ENCODE results near the gene R3HDM2.
"Not testable (repeated sequence)": the region's sequence is repeated elsewhere in the genome, so short reads cannot be mapped to it uniquely, and the experiment has no call there.

The R3HDM2 gene

GRCh38 chr12:57315681-57316080, 115.2 kb downstream of the R3HDM2 start:
- Histone ChIP-seq H3K36me3 (ENCODE audit: insufficient read depth, insufficient read length, low read length) (no peaks in the 10 kb centered on the region), H3K9me3 (ENCODE audit: insufficient read depth, low read length) (no peaks in the 10 kb centered on the region), H3K4me3 (ENCODE audit: insufficient read length, low read depth) (no peak overlapping the region), H3K4me1 (ENCODE audit: insufficient read depth, insufficient read length) (no peaks in the 10 kb centered on the region), H3K27me3 (ENCODE audit: insufficient read depth, insufficient read length) (no peaks in the 10 kb centered on the region), H3K9ac (ENCODE audit: insufficient read length, low read depth) (no peak overlapping the region)
- no peak for TF ChIP-seq ZNF274 (IDR thresholded peaks at IDR 0.05; ENCODE audit: low read depth, low read length)
- TF ChIP-seq YY1 (IDR thresholded peaks at IDR 0.05; ENCODE audit: insufficient read depth, insufficient read length), result no peak
- TF ChIP-seq SUZ12 (IDR thresholded peaks at IDR 0.05; ENCODE audit: extremely low read depth, insufficient read depth, insufficient read length), result no peak
- DNase-seq (ENCODE audit: low read depth, low spot score), result no peak

GRCh38 chr12:57312287-57312686, 118.6 kb downstream of the R3HDM2 start:
- H3K9ac ChIP-seq (ENCODE audit: insufficient read length, low read depth); H3K27me3 ChIP-seq (ENCODE audit: insufficient read depth, insufficient read length); H3K4me1 ChIP-seq (ENCODE audit: insufficient read depth, insufficient read length); DNase-seq (ENCODE audit: low read depth, low spot score); H3K9me3 ChIP-seq (ENCODE audit: insufficient read depth, low read length); H3K36me3 ChIP-seq (ENCODE audit: insufficient read depth, insufficient read length, low read length); H3K4me3 ChIP-seq (ENCODE audit: insufficient read length, low read depth): not testable (repeated sequence)

GRCh38 chr12:57309420-57309819, 121.4 kb downstream of the R3HDM2 start:
- Histone ChIP-seq H3K9ac (ENCODE audit: insufficient read length, low read depth) (no peak overlapping the region), H3K27me3 (ENCODE audit: insufficient read depth, insufficient read length) (no peaks in the 10 kb centered on the region), H3K4me1 (ENCODE audit: insufficient read depth, insufficient read length) (no peaks in the 10 kb centered on the region), H3K9me3 (ENCODE audit: insufficient read depth, low read length) (no peaks in the 10 kb centered on the region), H3K36me3 (ENCODE audit: insufficient read depth, insufficient read length, low read length) (no peaks in the 10 kb centered on the region), H3K4me3 (ENCODE audit: insufficient read length, low read depth) (no peak overlapping the region)
- no peak for TF ChIP-seq YY1 (IDR thresholded peaks at IDR 0.05; ENCODE audit: insufficient read depth, insufficient read length)
- TF ChIP-seq SUZ12 (IDR thresholded peaks at IDR 0.05; ENCODE audit: extremely low read depth, insufficient read depth, insufficient read length), result no peak
- no peak for TF ChIP-seq ZNF274 (IDR thresholded peaks at IDR 0.05; ENCODE audit: low read depth, low read length)
- no peak for DNase-seq (ENCODE audit: low read depth, low spot score)

- peaks cover 19% of the 10 kb centered on the region for H3K36me3 ChIP-seq (ENCODE audit: insufficient read depth, insufficient read length, low read length)
- H3K27me3 ChIP-seq (ENCODE audit: insufficient read depth, insufficient read length), result no peaks in the 10 kb centered on the region
- H3K9me3 ChIP-seq (ENCODE audit: insufficient read depth, low read length), result no peaks in the 10 kb centered on the region
- no peak overlapping the region for H3K9ac ChIP-seq (ENCODE audit: insufficient read length, low read depth)
- no peak for DNase-seq (ENCODE audit: low read depth, low spot score)
- TF ChIP-seq SUZ12 (IDR thresholded peaks at IDR 0.05; ENCODE audit: extremely low read depth, insufficient read depth, insufficient read length), result no peak
- H3K4me3 ChIP-seq (ENCODE audit: insufficient read length, low read depth), result no peak overlapping the region
- H3K4me1 ChIP-seq (ENCODE audit: insufficient read depth, insufficient read length), result peaks cover 4% of the 10 kb centered on the region
Measured at GRCh38 chr12:57300961-57301584, 129.8 kb downstream of the R3HDM2 start.

GRCh38 chr12:57299514-57300016, 131.3 kb downstream of the R3HDM2 start:
- Histone ChIP-seq H3K36me3 (ENCODE audit: insufficient read depth, insufficient read length, low read length) (peaks cover 19% of the 10 kb centered on the region), H3K9ac (ENCODE audit: insufficient read length, low read depth) (no peak overlapping the region), H3K9me3 (ENCODE audit: insufficient read depth, low read length) (no peaks in the 10 kb centered on the region), H3K27me3 (ENCODE audit: insufficient read depth, insufficient read length) (no peaks in the 10 kb centered on the region), H3K4me3 (ENCODE audit: insufficient read length, low read depth) (no peak overlapping the region), H3K4me1 (ENCODE audit: insufficient read depth, insufficient read length) (peaks cover 4% of the 10 kb centered on the region)
- no peak for DNase-seq (ENCODE audit: low read depth, low spot score)
- TF ChIP-seq SUZ12 (IDR thresholded peaks at IDR 0.05; ENCODE audit: extremely low read depth, insufficient read depth, insufficient read length), result no peak

- TF ChIP-seq YY1 (IDR thresholded peaks at IDR 0.05; ENCODE audit: insufficient read depth, insufficient read length) (no peak), SUZ12 (IDR thresholded peaks at IDR 0.05; ENCODE audit: extremely low read depth, insufficient read depth, insufficient read length) (no peak), ZNF274 (IDR thresholded peaks at IDR 0.05; ENCODE audit: low read depth, low read length) (no peak)
- H3K4me1 ChIP-seq (ENCODE audit: insufficient read depth, insufficient read length), result peaks cover 4% of the 10 kb centered on the region
- no peak for DNase-seq (ENCODE audit: low read depth, low spot score)
- no peaks in the 10 kb centered on the region for H3K27me3 ChIP-seq (ENCODE audit: insufficient read depth, insufficient read length)
- peaks cover 23% of the 10 kb centered on the region for H3K36me3 ChIP-seq (ENCODE audit: insufficient read depth, insufficient read length, low read length)
- no peaks in the 10 kb centered on the region for H3K9me3 ChIP-seq (ENCODE audit: insufficient read depth, low read length)
- H3K9ac ChIP-seq (ENCODE audit: insufficient read length, low read depth), result no peak overlapping the region
- no peak overlapping the region for H3K4me3 ChIP-seq (ENCODE audit: insufficient read length, low read depth)
Measured at GRCh38 chr12:57296291-57296690, 134.6 kb downstream of the R3HDM2 start.

GRCh38 chr12:57282073-57282472, 148.8 kb downstream of the R3HDM2 start:
- H3K36me3 ChIP-seq (ENCODE audit: insufficient read depth, insufficient read length, low read length), result peaks cover 19% of the 10 kb centered on the region
- H3K4me3 ChIP-seq (ENCODE audit: insufficient read length, low read depth); H3K9ac ChIP-seq (ENCODE audit: insufficient read length, low read depth); H3K27me3 ChIP-seq (ENCODE audit: insufficient read depth, insufficient read length); H3K9me3 ChIP-seq (ENCODE audit: insufficient read depth, low read length); H3K4me1 ChIP-seq (ENCODE audit: insufficient read depth, insufficient read length); DNase-seq (ENCODE audit: low read depth, low spot score): not testable (repeated sequence)
